BLaER1 treated with 17β-estradiol and CSF1 and Interleukin-3, amounts not matched to agents 10 nM and 100 nM (cell line): ENCODE measurements around the gene ZNF18.

Source experiments
- H3K27ac ChIP-seq, 11 experiments: shearing (Covaris generic); formaldehyde crosslinking; 2 replicates each; pipeline ENCODE4 v1.8.1; 2022
- H3K27me3 ChIP-seq, 11 experiments: shearing (Covaris generic); formaldehyde crosslinking; 2 replicates each; pipeline ENCODE4 v1.8.1; 2022
- H3K36me3 ChIP-seq, 11 experiments: shearing (Covaris generic); formaldehyde crosslinking; 2 replicates each; pipeline ENCODE4 v1.8.1; 2022
- H3K4me1 ChIP-seq, 10 experiments: shearing (Covaris generic); formaldehyde crosslinking; 2 replicates each; pipeline ENCODE4 v1.8.1; 2022
- H3K4me2 ChIP-seq, 11 experiments: shearing (Covaris generic); formaldehyde crosslinking; 2 replicates each; pipeline ENCODE4 v1.8.1; 2022
- H3K4me3 ChIP-seq, 10 experiments: shearing (Covaris generic); formaldehyde crosslinking; 2 replicates each; pipeline ENCODE4 v1.8.1; 2022
- H3K9ac ChIP-seq, 11 experiments: shearing (Covaris generic); formaldehyde crosslinking; 2 replicates each; pipeline ENCODE4 v1.8.1; 2022
- H3K9me3 ChIP-seq, 11 experiments: shearing (Covaris generic); formaldehyde crosslinking; replicated peaks in 1 of 11; 2 replicates each; pipeline ENCODE4 v1.8.1; 2022
- H4K20me1 ChIP-seq, 11 experiments: shearing (Covaris generic); formaldehyde crosslinking; 2 replicates each; pipeline ENCODE4 v1.8.1; 2022
- Cebpa-rat ChIP-seq, 11 experiments: shearing (Covaris generic); IDR thresholded peaks; 2 replicates each; pipeline ENCODE4 v1.8.1; 2022

The ZNF18 gene

GRCh38 chr17:11940904-11941303, 56.4 kb downstream of the ZNF18 start:
- Histone ChIP-seq H3K36me3 (no peaks in the 10 kb centered on the region), H3K9me3 (no peaks in the 10 kb centered on the region), H3K27ac (no peak overlapping the region), H3K4me1 (no peaks in the 10 kb centered on the region), H4K20me1 (no peaks in the 10 kb centered on the region; a peak in 1 of 22 replicates), H3K27me3 (no peaks in the 10 kb centered on the region), H3K9ac (no peak overlapping the region), H3K4me3 (no peak overlapping the region), H3K4me2 (no peak overlapping the region)
- TF ChIP-seq Cebpa-rat (IDR thresholded peaks at IDR 0.05): no peak

- Histone ChIP-seq H3K36me3 (no peaks in the 10 kb centered on the region), H3K27ac (no peak overlapping the region), H3K4me2 (no peak overlapping the region), H3K9me3 (no peaks in the 10 kb centered on the region), H3K4me1 (no peaks in the 10 kb centered on the region), H3K4me3 (no peak overlapping the region), H4K20me1 (no peaks in the 10 kb centered on the region; a peak in 1 of 22 replicates), H3K27me3 (no peaks in the 10 kb centered on the region), H3K9ac (no peak overlapping the region)
- TF ChIP-seq Cebpa-rat (IDR thresholded peaks at IDR 0.05): no peak
Measured at GRCh38 chr17:11935734-11936406, 61.4 kb downstream of the ZNF18 start.

- TF ChIP-seq Cebpa-rat (IDR thresholded peaks at IDR 0.05): no peak
Measured at GRCh38 chr17:11932337-11932898, 64.9 kb downstream of the ZNF18 start.

GRCh38 chr17:11928436-11928835, 68.8 kb downstream of the ZNF18 start:
- Histone ChIP-seq H3K27me3 (no peaks in the 10 kb centered on the region), H3K9me3 (peaks cover 0 to 7% (median 0%) of the 10 kb centered on the region in 11 experiments; a peak in 1 of 22 replicates), H4K20me1 (no peaks in the 10 kb centered on the region), H3K36me3 (no peaks in the 10 kb centered on the region), H3K4me3 (no peak overlapping the region), H3K9ac (no peak overlapping the region), H3K4me2 (peak overlapping the region in 3 of 11 experiments; percentile 1 to 18 (median 16); a peak in 1 of 22 replicates), H3K27ac (no peak overlapping the region), H3K4me1 (peaks cover 0 to 9% (median 0%) of the 10 kb centered on the region in 10 experiments; a peak in 4 of 20 replicates)
- no peak for TF ChIP-seq Cebpa-rat (IDR thresholded peaks at IDR 0.05)

More at GRCh38 chr17:11932337-11932898, 64.9 kb downstream of the ZNF18 start:
- Histone ChIP-seq H3K9me3 (no peaks in the 10 kb centered on the region), H3K9ac (no peak overlapping the region), H3K27me3 (no peaks in the 10 kb centered on the region), H3K4me1 (peaks cover 0 to 9% (median 0%) of the 10 kb centered on the region in 10 experiments; a peak in 4 of 20 replicates), H3K4me3 (no peak overlapping the region), H3K4me2 (no peak overlapping the region), H3K27ac (no peak overlapping the region), H3K36me3 (no peaks in the 10 kb centered on the region), H4K20me1 (no peaks in the 10 kb centered on the region; a peak in 1 of 22 replicates)
